ENCODE data around the gene ALAS1.

The ALAS1 gene

GRCh38 chr3:52259035-52259434, 61.1 kb downstream of the ALAS1 start:
- Histone ChIP-seq H3K9me3 (ENCODE audit: control insufficient read depth, insufficient read depth, low read depth, low read length) (no peaks in the 10 kb centered on the region), H3K4me1 (ENCODE audit: control insufficient read depth, insufficient read depth, low read length) (no peaks in the 10 kb centered on the region), H3K27ac (ENCODE audit: extremely low read depth, low read depth, low read length) (no peak overlapping the region), H3K4me3 (ENCODE audit: low read depth, low read length) (no peak overlapping the region), H3K36me3 (ENCODE audit: control insufficient read depth in 2 of 2, insufficient read depth in 1 of 2, low read length in 2 of 2) (peaks cover 30 to 99% of the 10 kb centered on the region in 2 experiments)
- ChIA-PET POLR2A (interaction anchor here (1.0 kb wide), 1 partner anchor 13 kb away, joined by 3 read pairs; no protein-coding TSS in a partner anchor), CTCF (interaction anchor here (0.6 to 1.1 kb wide), 2 partner anchors 8 to 38 kb away, joined by 3 to 4 read pairs; no protein-coding TSS in a partner anchor)
- TF ChIP-seq ZBTB21 (tag by site-specific recombination; IDR thresholded peaks at IDR 0.05), result no peak
- no peak for TF ChIP-seq MEIS1 (CRISPR knock-in tag; IDR thresholded peaks at IDR 0.05; ENCODE audit: borderline replicate concordance)
- TF ChIP-seq ZNF488 (tag by site-specific recombination; IDR thresholded peaks at IDR 0.05), result no peak
- TF ChIP-seq ZNF692 (tag by site-specific recombination; IDR thresholded peaks at IDR 0.05), result no peak
- no peak for TF ChIP-seq YY1 (tag by site-specific recombination; IDR thresholded peaks at IDR 0.05)
- no peak for TF ChIP-seq ZFHX2 (tag by site-specific recombination; conservative IDR thresholded peaks at IDR 0.05)
- no peak for TF ChIP-seq ZNF670 (tag by site-specific recombination; IDR thresholded peaks at IDR 0.05; ENCODE audit: low read depth)
- TF ChIP-seq ZBTB11 (tag by site-specific recombination; conservative IDR thresholded peaks at IDR 0.05; ENCODE audit: low read depth), result no peak
- no peak for TF ChIP-seq ZNF48 (tag by site-specific recombination; IDR thresholded peaks at IDR 0.05)
- TF ChIP-seq ZNF214 (tag by site-specific recombination; IDR thresholded peaks at IDR 0.05; ENCODE audit: borderline replicate concordance), result no peak
- TF ChIP-seq ZNF202 (tag by site-specific recombination; IDR thresholded peaks at IDR 0.05; ENCODE audit: borderline replicate concordance), result no peak
- TF ChIP-seq ZNF510 (tag by site-specific recombination; IDR thresholded peaks at IDR 0.05; ENCODE audit: insufficient replicate concordance), result no peak
- no peak for TF ChIP-seq PRDM6 (tag by site-specific recombination; IDR thresholded peaks at IDR 0.05)
- no peak for TF ChIP-seq ZNF324 (tag by site-specific recombination; IDR thresholded peaks at IDR 0.05)

GRCh38 chr3:52259448-52259847, 61.5 kb downstream of the ALAS1 start:
- Histone ChIP-seq H3K36me3 (ENCODE audit: control insufficient read depth in 2 of 2, insufficient read depth in 1 of 2, low read length in 2 of 2) (peaks cover 32 to 99% of the 10 kb centered on the region in 2 experiments), H3K4me1 (ENCODE audit: control insufficient read depth, insufficient read depth, low read length) (no peaks in the 10 kb centered on the region), H3K4me3 (ENCODE audit: low read depth, low read length) (no peak overlapping the region), H3K9me3 (ENCODE audit: control insufficient read depth, insufficient read depth, low read depth, low read length) (no peaks in the 10 kb centered on the region), H3K27ac (ENCODE audit: extremely low read depth, low read depth, low read length) (no peak overlapping the region)
- ChIA-PET POLR2A (interaction anchor here (0.9 to 1.0 kb wide), 2 partner anchors 13 to 22 kb away, joined by 3 read pairs; no protein-coding TSS in a partner anchor), CTCF (interaction anchor here (0.6 to 1.1 kb wide), 4 partner anchors 8 to 80 kb away, joined by 3 to 5 read pairs (median 4); no protein-coding TSS in a partner anchor)
- TF ChIP-seq KLF1 (tag by site-specific recombination; IDR thresholded peaks at IDR 0.05) (no peak), ZNF404 (tag by site-specific recombination; IDR thresholded peaks at IDR 0.05) (no peak), ZNF223 (tag by site-specific recombination; IDR thresholded peaks at IDR 0.05) (no peak), ZNF776 (tag by site-specific recombination; IDR thresholded peaks at IDR 0.05; ENCODE audit: borderline replicate concordance) (no peak), HOXA7 (CRISPR knock-in tag; IDR thresholded peaks at IDR 0.05; ENCODE audit: borderline replicate concordance) (no peak), ZNF19 (tag by site-specific recombination; IDR thresholded peaks at IDR 0.05; ENCODE audit: low read depth) (no peak), ZNF121 (tag by site-specific recombination; IDR thresholded peaks at IDR 0.05) (no peak), KLF7 (tag by site-specific recombination; IDR thresholded peaks at IDR 0.05; ENCODE audit: borderline replicate concordance) (no peak), SP3 (tag by site-specific recombination; IDR thresholded peaks at IDR 0.05) (no peak), SETDB1 (IDR thresholded peaks at IDR 0.05; ENCODE audit: insufficient read length, low read length) (no peak), ZNF639 (tag by site-specific recombination; IDR thresholded peaks at IDR 0.05) (no peak), ZNF513 (tag by site-specific recombination; IDR thresholded peaks at IDR 0.05) (no peak)
